OCI-LY7 (cell line): ENCODE measurements around the gene MAX.

ENCODE experiments used
- CTCF ChIP-seq: fragments of 200-600 bp; sonication (generic); conservative IDR thresholded peaks from 2 replicates; pipeline ENCODE4 v1.5.1; 2014; ENCODE audit warnings: mild to moderate bottlenecking, antibody characterized with exemption, low read length, moderate library complexity, mixed read lengths
- EZH2phosphoT487 ChIP-seq: fragments of 200-600 bp; sonication (generic); IDR thresholded peaks from 2 replicates; pipeline ENCODE4 v1.6.1; 2018; ENCODE audit warnings: low read depth, borderline replicate concordance, mild to moderate bottlenecking, mixed run types, antibody characterized with exemption, low read length, moderate library complexity, mixed read lengths

GRCh38 chr14:65057695-65058094, 44.6 kb downstream of the MAX start:
- no peak for TF ChIP-seq CTCF
- TF ChIP-seq EZH2phosphoT487 = no peak
